HCT116 (cell line): ENCODE results near the gene MYLK3. TPM values are rescaled to one million over a fixed set of nuclear protein-coding genes. Genes with fewer than 3 reads are reported as not detected.

Source experiments
- ATAC-seq: fragments of 200-7000 bp; cut with Tn5 transposase; 2 replicates; pipeline ENCODE4 v1.9.1; 2020; ENCODE audit warnings: mild to moderate bottlenecking, moderate library complexity
- BruUV-seq: library from RNA; stranded (reverse); fragments of 400-500 nt; replicated peaks from 2 replicates; lab custom pipeline; 2021; lab: Mats Ljungman, UMichigan
- CTCF ChIA-PET: fragments of 300-600 bp; sonication (Branson Sonifier 250); formaldehyde crosslinking; loops from one replicate; lab custom pipeline; 2021; ENCODE audit warnings: antibody characterized with exemption; lab: Charles Lee
- POLR2A ChIA-PET: fragments of 300-600, 350-600 bp; sonication (Branson Sonifier 250); formaldehyde crosslinking; loops from one replicate; lab custom pipeline; 2021; ENCODE audit warnings: antibody characterized with exemption; lab: Charles Lee
- RAD21 ChIA-PET, 2 experiments: fragments of 300-600 bp; sonication (Branson Sonifier 250); formaldehyde crosslinking; loops; one replicate each; lab custom pipeline; 2023; ENCODE audit warnings: low total read pairs in 2 of 2; ENCODE audit not compliant: uncharacterized antibody in 2 of 2, unreplicated experiment in 2 of 2, low non-redundant PET in 1 of 2; lab: Charles Lee
- DNase-seq: peaks from one replicate; pipeline ENCODE4 v3.0.0-alpha.2; 2010; ENCODE audit warnings: low read depth, low spot score
- H2AFZ ChIP-seq: fragments of 200-600 bp; shearing (Covaris generic), sonication (generic); 2 replicates; pipeline ENCODE4 v1.6.1; 2017; ENCODE audit warnings: low read depth, mixed run types, mixed read lengths, antibody characterized with exemption, low read length; ENCODE audit not compliant: poor library complexity, severe bottlenecking
- H3K27ac ChIP-seq: 2 replicates; pipeline ENCODE4 v1.5.1; 2012; ENCODE audit warnings: low read depth, low read length
- H3K27me3 ChIP-seq: fragments of 200-600 bp; sonication (generic); 2 replicates; pipeline ENCODE4 v1.6.1; 2016; ENCODE audit warnings: mixed run types, low read length, mixed read lengths; ENCODE audit not compliant: insufficient read depth
- H3K36me3 ChIP-seq, 2 experiments: fragments of 200-500 bp in 1 of 2; fragments of 200-600 bp in 1 of 2; sonication (Bioruptor generic) in 1 of 2; sonication (generic) in 1 of 2; 2 replicates each; pipeline versions ENCODE4 v1.5.1 to v1.6.1; 2014 to 2016; ENCODE audit warnings: low read length in 2 of 2, inconsistent platforms in 1 of 2, mixed read lengths in 1 of 2, mixed run types in 1 of 2; ENCODE audit not compliant: insufficient read depth in 2 of 2, control insufficient read depth in 1 of 2
- H3K4me1 ChIP-seq, 2 experiments: fragments of 200-600 bp in 1 of 2; sonication (generic) in 1 of 2; 2 replicates each; pipeline versions ENCODE4 v1.5.1 to v1.6.1; 2012 to 2017; ENCODE audit warnings: low read length in 2 of 2, inconsistent platforms in 1 of 2, mild to moderate bottlenecking in 1 of 2, mixed read lengths in 1 of 2, mixed run types in 1 of 2, moderate library complexity in 1 of 2; ENCODE audit not compliant: insufficient read depth in 2 of 2, control insufficient read depth in 1 of 2
- H3K4me2 ChIP-seq: fragments of 200-600 bp; sonication (generic); 2 replicates; pipeline ENCODE4 v1.6.1; 2017; ENCODE audit warnings: mixed run types, low read length, mixed read lengths
- H3K4me3 ChIP-seq, 2 experiments: fragments of 200-600 bp in 1 of 2; sonication (generic) in 1 of 2; replicated peaks in 1 of 2; 2 replicates each; pipeline ENCODE4 v1.5.1; 2011 to 2016; ENCODE audit warnings: low read length in 2 of 2, control low read depth in 1 of 2, low read depth in 1 of 2, mild to moderate bottlenecking in 1 of 2, mixed read lengths in 1 of 2, mixed run types in 1 of 2
- H3K79me2 ChIP-seq: fragments of 200-600 bp; sonication (generic); 2 replicates; pipeline ENCODE4 v1.6.1; 2017; ENCODE audit warnings: mild to moderate bottlenecking, mixed run types, low read length, moderate library complexity, mixed read lengths; ENCODE audit not compliant: insufficient read depth
- H3K9ac ChIP-seq: fragments of 200-600 bp; sonication (generic); 2 replicates; pipeline ENCODE4 v1.6.1; 2016; ENCODE audit warnings: low read length, mixed read lengths
- H3K9me2 ChIP-seq: fragments of 200-600 bp; sonication (generic), shearing (Covaris generic); 2 replicates; pipeline ENCODE4 v1.6.1; 2017; ENCODE audit warnings: mixed run types, mild to moderate bottlenecking, moderate library complexity; ENCODE audit not compliant: insufficient read depth
- H3K9me3 ChIP-seq, 2 experiments: fragments of 200-500 bp in 1 of 2; fragments of 200-600 bp in 1 of 2; sonication (Bioruptor generic) in 1 of 2; sonication (generic) in 1 of 2; 2 replicates each; pipeline ENCODE4 v1.6.1; 2014 to 2017; ENCODE audit warnings: low read length in 2 of 2, mixed read lengths in 2 of 2, inconsistent platforms in 1 of 2, low read depth in 1 of 2, mild to moderate bottlenecking in 1 of 2, mixed run types in 1 of 2, moderate library complexity in 1 of 2; ENCODE audit not compliant: control insufficient read depth in 1 of 2, insufficient read depth in 1 of 2
- H4K20me1 ChIP-seq: fragments of 200-600 bp; sonication (generic), shearing (Covaris generic); 2 replicates; pipeline ENCODE4 v1.6.1; 2017; ENCODE audit warnings: mixed run types, mild to moderate bottlenecking, moderate library complexity; ENCODE audit not compliant: insufficient read depth
- ATF3 ChIP-seq: IDR thresholded peaks from 2 replicates; pipeline ENCODE4 v1.6.1; 2012
- CTCF ChIP-seq, 3 experiments: fragments of 200-600 bp in 1 of 3; sonication (generic) in 1 of 3; IDR thresholded peaks in 2 of 3; conservative IDR thresholded peaks in 1 of 3; 2 replicates each; pipeline ENCODE4 v1.5.1; 2012 to 2017; ENCODE audit warnings: low read depth in 2 of 3, low read length in 2 of 3, antibody characterized with exemption in 1 of 3, borderline replicate concordance in 1 of 3, control low read depth in 1 of 3, mild to moderate bottlenecking in 1 of 3, mixed read lengths in 1 of 3, mixed run types in 1 of 3, moderate library complexity in 1 of 3; ENCODE audit not compliant: insufficient read depth in 1 of 3
- EGR1 ChIP-seq: IDR thresholded peaks from 2 replicates; pipeline ENCODE4 v1.6.1; 2012; ENCODE audit warnings: low read depth
- ELF1 ChIP-seq: IDR thresholded peaks from 2 replicates; pipeline ENCODE4 v1.6.1; 2012; ENCODE audit warnings: low read depth, borderline replicate concordance
- EZH2 ChIP-seq: fragments of 200-600 bp; sonication (generic); IDR thresholded peaks from 2 replicates; pipeline ENCODE4 v1.6.1; 2017; ENCODE audit warnings: antibody characterized with exemption, mixed run types
- FOSL1 ChIP-seq: IDR thresholded peaks from 2 replicates; pipeline ENCODE4 v1.6.1; 2012; ENCODE audit warnings: low read depth
- JUND ChIP-seq: IDR thresholded peaks from 2 replicates; pipeline ENCODE4 v1.6.1; 2012
- POLR2A ChIP-seq: IDR thresholded peaks from 2 replicates; pipeline ENCODE4 v1.7.0; 2011; ENCODE audit warnings: borderline replicate concordance; ENCODE audit not compliant: insufficient read depth, insufficient read length; ENCODE audit errors: extremely low read depth
- RAD21 ChIP-seq: IDR thresholded peaks from 2 replicates; pipeline ENCODE4 v1.6.1; 2012; ENCODE audit warnings: low read depth, mild to moderate bottlenecking
- SP1 ChIP-seq: IDR thresholded peaks from 2 replicates; pipeline ENCODE4 v1.6.1; 2012; ENCODE audit warnings: low read depth
- SRF ChIP-seq: IDR thresholded peaks from 2 replicates; pipeline ENCODE4 v1.6.1; 2012; ENCODE audit warnings: low read depth
- TCF7L2 ChIP-seq: IDR thresholded peaks from 2 replicates; pipeline ENCODE4 v1.7.0; 2011; ENCODE audit warnings: borderline replicate concordance, inconsistent platforms; ENCODE audit not compliant: insufficient read depth, insufficient read length; ENCODE audit errors: extremely low read depth
- ZBTB33 ChIP-seq: IDR thresholded peaks from 2 replicates; pipeline ENCODE4 v1.6.1; 2011; ENCODE audit warnings: mild to moderate bottlenecking, low read length, moderate library complexity; ENCODE audit not compliant: insufficient replicate concordance; ENCODE audit errors: extremely low read depth
- ZFX ChIP-seq: fragments of 450-650 bp; IDR thresholded peaks from 2 replicates; pipeline ENCODE4 v1.6.1; 2017
- intact Hi-C: fragments of 100-400 bp; cut with micrococcal nuclease; formaldehyde crosslinking; loops from 2 replicates; pipeline ENCODE4 v1.10.0; 2022
- total RNA-seq: library from RNA; stranded (reverse); gene quantifications from one replicate; pipeline ENCODE4 v1.2.1, GENCODE V29; 2021; ENCODE audit not compliant: unreplicated experiment

MYLK3 gene
- total RNA-seq, 1 experiment from 2014 or later, result 0.22 TPM

GRCh38 chr16:46788891-46789474, 40.8 kb upstream of the MYLK3 start:
- Histone ChIP-seq H3K9me3 (no peaks in the 10 kb centered on the region), H3K27ac (no peak overlapping the region), H2AFZ (no peak overlapping the region), H3K9ac (no peak overlapping the region), H3K9me2 (no peaks in the 10 kb centered on the region), H3K79me2 (no peaks in the 10 kb centered on the region), H4K20me1 (no peaks in the 10 kb centered on the region), H3K4me2 (no peak overlapping the region), H3K4me3 (no peak overlapping the region), H3K27me3 (no peaks in the 10 kb centered on the region), H3K4me1 (no peaks in the 10 kb centered on the region), H3K36me3 (no peaks in the 10 kb centered on the region)
- DNase-seq (no peak), ATAC-seq (no peak)
- no TSS peak for BruUV-seq
- intact Hi-C loops, result no loop called here
- POLR2A ChIA-PET, result no interaction called here
- TF ChIP-seq ZFX, result no peak
- TF ChIP-seq ATF3, result no peak
- TF ChIP-seq TCF7L2, result no peak
- TF ChIP-seq POLR2A, result no peak
- RAD21 ChIA-PET, result no interaction called here
- CTCF ChIA-PET, result interaction anchor here (0.6 to 0.7 kb wide), 2 partner anchors 12 to 120 kb away, joined by 4 to 6 read pairs; no protein-coding TSS in a partner anchor

DNA sequence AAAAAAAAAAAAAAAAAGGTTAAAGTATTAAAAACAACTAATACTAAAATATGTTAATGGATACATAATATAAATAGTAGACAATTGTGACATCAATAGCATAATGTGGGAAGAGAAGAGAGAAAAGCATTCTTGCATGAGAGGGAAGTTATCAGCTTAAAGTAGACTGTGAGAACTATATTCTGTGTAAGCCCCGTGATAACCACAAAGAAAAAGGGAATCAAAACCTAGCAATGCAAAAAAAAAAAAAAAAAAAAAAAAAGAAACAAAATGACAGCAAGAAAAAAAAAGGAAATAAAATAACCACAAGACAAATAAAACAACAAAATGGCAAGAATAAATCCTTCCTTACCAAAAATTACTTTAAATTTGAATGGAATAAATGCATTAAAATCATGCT, 39.8 kb upstream of the MYLK3 start:
- no peaks in the 10 kb centered on the region for H3K9me2 ChIP-seq
- H3K4me3 ChIP-seq, result no peak overlapping the region
- ATAC-seq (no peak), DNase-seq (no peak)
- POLR2A ChIA-PET, result no interaction called here
- H3K27me3 ChIP-seq, result no peaks in the 10 kb centered on the region
- BruUV-seq, result no TSS peak
- H3K4me2 ChIP-seq, result no peak overlapping the region
- RAD21 ChIA-PET, result no interaction called here
- intact Hi-C loops, result no loop called here
- H3K9ac ChIP-seq, result no peak overlapping the region
- no peak overlapping the region for H2AFZ ChIP-seq
- no peaks in the 10 kb centered on the region for H3K79me2 ChIP-seq
- no peaks in the 10 kb centered on the region for H4K20me1 ChIP-seq
- no peak overlapping the region for H3K27ac ChIP-seq
- H3K36me3 ChIP-seq, result no peaks in the 10 kb centered on the region
- no peaks in the 10 kb centered on the region for H3K9me3 ChIP-seq
- no peak for TF ChIP-seq EGR1
- TF ChIP-seq SRF, result no peak
- no peak for TF ChIP-seq TCF7L2
- TF ChIP-seq ELF1, result no peak
- no peak for TF ChIP-seq JUND
- TF ChIP-seq SP1, result no peak
- no peak for TF ChIP-seq EZH2
- TF ChIP-seq CTCF (IDR thresholded peaks at IDR 0.05 in 2 of 3, conservative IDR thresholded peaks at IDR 0.05 in 1 of 3; ENCODE audit: borderline replicate concordance in 1 of 3, insufficient read depth in 1 of 3, low read depth in 2 of 3, low read length in 2 of 3), result no peak
- no peak for TF ChIP-seq RAD21
- TF ChIP-seq POLR2A, result no peak
- no peak for TF ChIP-seq FOSL1
- no peak for TF ChIP-seq ZBTB33
- CTCF ChIA-PET, result no interaction called here
- no peaks in the 10 kb centered on the region for H3K4me1 ChIP-seq
